Endothelial cell of umbilical vein (primary cell): ENCODE measurements around the gene CTSF. TPM values are rescaled to one million over a fixed set of nuclear protein-coding genes. Genes with fewer than 3 reads are reported as not detected.
"Not testable (repeated sequence)": the region's sequence is repeated elsewhere in the genome, so short reads cannot be mapped to it uniquely, and the experiment has no call there.

Source experiments
- BruUV-seq: library from RNA; stranded (reverse); fragments of 400-500 nt; replicated peaks from 2 replicates; lab custom pipeline; 2021; lab: Mats Ljungman, UMichigan
- CTCF ChIA-PET: fragments of 300-600, 350-600 bp; sonication (Branson Sonifier 250); formaldehyde crosslinking; loops from one replicate; lab custom pipeline; 2021; ENCODE audit warnings: antibody characterized with exemption, inconsistent platforms; lab: Charles Lee
- POLR2A ChIA-PET: fragments of 300-600, 350-600 bp; sonication (Branson Sonifier 250); formaldehyde crosslinking; loops from one replicate; lab custom pipeline; 2021; ENCODE audit warnings: antibody characterized with exemption, inconsistent platforms; lab: Charles Lee
- DNase-seq: peaks from one replicate; pipeline ENCODE4 v3.0.0-alpha.2; 2011; ENCODE audit warnings: low read depth, low spot score
- FAIRE-seq: peaks from 2 replicates; lab custom pipeline; 2011; peaks lifted over from hg19 to GRCh38; lab: Jason Lieb, UNC
- H2AFZ ChIP-seq: 2 replicates; pipeline ENCODE4 v1.6.0; 2012; ENCODE audit warnings: low read depth, low read length, control low read depth, inconsistent platforms
- H3K27ac ChIP-seq: 2 replicates; pipeline ENCODE4 v1.5.1; 2011; ENCODE audit warnings: low read depth, mild to moderate bottlenecking, control low read depth, low read length, moderate library complexity; ENCODE audit not compliant: insufficient read depth
- H3K27me3 ChIP-seq, 2 experiments: 2 replicates each; pipeline versions ENCODE4 v1.6.0 to v1.6.1; 2011; ENCODE audit warnings: low read length in 2 of 2, mixed read lengths in 1 of 2; ENCODE audit not compliant: control insufficient read depth in 2 of 2, insufficient read depth in 2 of 2
- H3K36me3 ChIP-seq, 2 experiments: 2 replicates in 1 of 2; 3 replicates in 1 of 2; pipeline ENCODE4 v1.5.1; 2011; ENCODE audit warnings: low read length in 2 of 2, mild to moderate bottlenecking in 1 of 2, moderate library complexity in 1 of 2; ENCODE audit not compliant: control insufficient read depth in 2 of 2, insufficient read depth in 2 of 2; ENCODE audit errors: extremely low read depth in 1 of 2
- H3K4me1 ChIP-seq: 3 replicates; pipeline ENCODE4 v1.5.1; 2011; ENCODE audit warnings: mild to moderate bottlenecking, low read length; ENCODE audit not compliant: control insufficient read depth, insufficient read depth; ENCODE audit errors: extremely low read depth
- H3K4me2 ChIP-seq: 2 replicates; pipeline ENCODE4 v1.6.1; 2011; ENCODE audit warnings: low read length, control low read depth, mixed read lengths; ENCODE audit not compliant: insufficient read depth
- H3K4me3 ChIP-seq, 3 experiments: fragments of 200-600 bp in 1 of 3; sonication (generic), shearing (Covaris generic) in 1 of 3; replicated peaks in 1 of 3; 2 replicates each; pipeline ENCODE4 v1.5.1; 2011 to 2016; ENCODE audit warnings: control low read depth in 3 of 3, low read length in 3 of 3, mild to moderate bottlenecking in 2 of 3, inconsistent platforms in 1 of 3, low read depth in 1 of 3, moderate library complexity in 1 of 3; ENCODE audit not compliant: insufficient read depth in 1 of 3
- H3K79me2 ChIP-seq: 2 replicates; pipeline ENCODE4 v1.6.0; 2012; ENCODE audit warnings: low read length, inconsistent platforms; ENCODE audit not compliant: control insufficient read depth, insufficient read depth
- H3K9ac ChIP-seq: replicated peaks from 2 replicates; pipeline ENCODE3; 2011; ENCODE audit warnings: low read length, control low read depth; ENCODE audit not compliant: insufficient read depth; ENCODE audit errors: extremely low read depth
- H3K9me1 ChIP-seq: replicated peaks from 3 replicates; pipeline ENCODE4 v1.6.0; 2011; ENCODE audit warnings: mild to moderate bottlenecking, low read length; ENCODE audit not compliant: control insufficient read depth, insufficient read depth; ENCODE audit errors: extremely low read depth
- H3K9me3 ChIP-seq: replicated peaks from 2 replicates; pipeline ENCODE4 v1.5.1; 2012; ENCODE audit warnings: low read length, inconsistent platforms; ENCODE audit not compliant: control insufficient read depth, insufficient read depth
- H4K20me1 ChIP-seq: replicated peaks from 2 replicates; pipeline ENCODE3; 2011; ENCODE audit warnings: mild to moderate bottlenecking, low read length; ENCODE audit not compliant: control insufficient read depth, insufficient read depth; ENCODE audit errors: extremely low read depth
- EZH2 ChIP-seq: IDR thresholded peaks from 2 replicates; pipeline ENCODE4 v1.6.1; 2012; ENCODE audit warnings: borderline replicate concordance, low read depth, mild to moderate bottlenecking, moderate library complexity, low read length, inconsistent platforms; ENCODE audit not compliant: severe bottlenecking
- FOS ChIP-seq: IDR thresholded peaks from 2 replicates; pipeline ENCODE4 v1.6.1; 2011; ENCODE audit warnings: mild to moderate bottlenecking, low read length, moderate library complexity, borderline replicate concordance; ENCODE audit not compliant: insufficient read depth
- GATA2 ChIP-seq: IDR thresholded peaks from 2 replicates; pipeline ENCODE4 v1.7.0; 2011; ENCODE audit warnings: low read depth, mild to moderate bottlenecking, moderate library complexity, mixed read lengths, low read length; ENCODE audit not compliant: insufficient read length, insufficient read depth
- JUN ChIP-seq: IDR thresholded peaks from 2 replicates; pipeline ENCODE4 v1.6.1; 2011; ENCODE audit warnings: borderline replicate concordance, low read depth; ENCODE audit not compliant: insufficient read length, insufficient read depth
- MYC ChIP-seq: IDR thresholded peaks from one replicate; pipeline ENCODE4 v1.6.1; 2011; ENCODE audit warnings: mild to moderate bottlenecking, low read depth, low read length
- POLR2A ChIP-seq: IDR thresholded peaks from 2 replicates; pipeline ENCODE4 v1.6.1; 2012; ENCODE audit warnings: low read depth, mild to moderate bottlenecking, control low read depth, low read length
- POLR2AphosphoS5 ChIP-seq: IDR thresholded peaks from 2 replicates; pipeline ENCODE4 v1.6.1; 2012; ENCODE audit warnings: low read depth, mild to moderate bottlenecking, control low read depth, low read length, moderate library complexity; ENCODE audit not compliant: insufficient read depth
- dilution Hi-C: fragments of 300-500 bp; cut with MboI; formaldehyde crosslinking; loops from one replicate; pipeline ENCODE4 v1.15.0; 2019; ENCODE audit warnings: low sequenced_read_pairs; ENCODE audit not compliant: extremely low pct_ligation_motif_present
- intact Hi-C: fragments of 100-400 bp; cut with micrococcal nuclease; formaldehyde crosslinking; loops from one replicate; pipeline ENCODE4 v1.10.0; 2022
- polyA plus RNA-seq, 4 experiments: library from polyadenylated mRNA; depleted of rRNA in 3 of 4; stranded (reverse) in 3 of 4; unstranded in 1 of 4; fragments of >200 nt; gene quantifications; 2 replicates each; pipeline versions ENCODE4 v1.2.1 to v1.2.3, GENCODE V29; 2011 to 2012; ENCODE audit warnings: missing spikeins in 1 of 4
- total RNA-seq: library from RNA; stranded (reverse); gene quantifications from 2 replicates; pipeline ENCODE4 v1.2.3, GENCODE V29; 2021
- TF ChIP-seq, protein P1 (sequence below), 2 donors: IDR thresholded peaks; 1 replicate in 1 of 2; 2 replicates in 1 of 2; pipeline ENCODE4 v1.5.1; 2011; ENCODE audit warnings: low read length in 2 of 2, mild to moderate bottlenecking in 2 of 2, moderate library complexity in 2 of 2, control low read depth in 1 of 2, inconsistent platforms in 1 of 2, low read depth in 1 of 2; ENCODE audit not compliant: insufficient read depth in 1 of 2; ENCODE audit errors: extremely low read depth in 1 of 2
- TF ChIP-seq, protein P2 (sequence below): IDR thresholded peaks from 2 replicates; pipeline ENCODE4 v1.6.1; 2011; ENCODE audit not compliant: insufficient read depth, insufficient read length

Gene CTSF
- total and polyA plus RNA-seq, 2 donors (not counting 3 experiments of a cell fraction or from before 2014, with no cell fraction given), result 14.4 to 27.7 TPM

DNA sequence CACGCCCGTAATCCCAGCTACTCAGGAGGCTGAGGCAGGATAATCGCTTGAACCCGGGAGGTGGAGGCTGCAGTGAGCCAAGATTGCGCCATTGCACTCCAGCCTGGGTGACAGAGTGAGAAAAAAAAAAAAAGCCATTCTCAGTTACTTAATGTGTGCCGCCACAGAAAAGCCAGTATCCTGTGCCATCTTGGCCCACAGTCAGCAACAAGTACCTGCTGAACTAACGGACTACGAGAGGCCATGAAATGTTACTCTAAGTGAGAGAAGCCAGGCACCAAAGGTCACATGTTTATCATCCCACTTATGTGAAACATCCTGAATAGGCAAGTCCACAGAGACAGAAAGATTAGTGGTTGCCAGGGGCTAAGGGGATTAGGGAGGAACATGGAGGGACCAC lies 27.8 kb downstream of the CTSF start:
- DNase-seq, intact Hi-C loops, FAIRE-seq, POLR2A ChIA-PET, CTCF ChIA-PET, H3K4me2 ChIP-seq, BruUV-seq, H3K4me3 ChIP-seq, H4K20me1 ChIP-seq, H3K9me3 ChIP-seq, H3K79me2 ChIP-seq, dilution Hi-C loops, H2AFZ ChIP-seq, H3K9me1 ChIP-seq, H3K27me3 ChIP-seq, H3K27ac ChIP-seq, H3K9ac ChIP-seq: not testable (repeated sequence)
- Histone ChIP-seq H3K4me1 (peaks cover 28% of the 10 kb centered on the region), H3K36me3 (peaks cover 0 to 14% of the 10 kb centered on the region in 2 experiments)

DNA sequence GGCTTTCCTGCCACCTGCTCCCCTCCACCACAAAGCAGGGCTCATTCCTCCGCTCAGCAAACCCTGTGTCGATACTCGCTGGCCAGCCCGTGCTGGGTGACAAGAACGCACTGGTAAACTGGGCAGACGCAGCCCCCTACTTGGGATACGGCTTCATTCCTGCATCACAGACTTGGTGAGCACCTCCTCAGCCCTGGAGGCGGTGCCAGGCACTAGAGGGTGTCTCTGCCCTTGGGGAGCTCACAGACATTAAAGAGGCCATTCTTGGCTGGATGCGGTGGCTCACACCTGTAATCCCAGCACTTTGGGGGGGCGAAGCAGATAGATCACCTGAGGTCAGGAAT lies 28.6 kb downstream of the CTSF start:
- no TSS peak for BruUV-seq
- Histone ChIP-seq H4K20me1 (no peaks in the 10 kb centered on the region), H3K27me3 (no peaks in the 10 kb centered on the region), H2AFZ (no peak overlapping the region), H3K4me1 (peaks cover 22% of the 10 kb centered on the region), H3K9me3 (no peaks in the 10 kb centered on the region), H3K9ac (no peak overlapping the region), H3K4me2 (no peak overlapping the region), H3K9me1 (no peaks in the 10 kb centered on the region), H3K4me3 (no peak overlapping the region), H3K36me3 (peaks cover 0 to 14% of the 10 kb centered on the region in 2 experiments), H3K27ac (no peak overlapping the region), H3K79me2 (no peaks in the 10 kb centered on the region)
- TF ChIP-seq FOS (no peak), GATA2 (no peak), MYC (no peak), JUN (no peak), POLR2A (no peak), EZH2 (no peak), POLR2AphosphoS5 (no peak)
- TF ChIP-seq, protein P1, sequence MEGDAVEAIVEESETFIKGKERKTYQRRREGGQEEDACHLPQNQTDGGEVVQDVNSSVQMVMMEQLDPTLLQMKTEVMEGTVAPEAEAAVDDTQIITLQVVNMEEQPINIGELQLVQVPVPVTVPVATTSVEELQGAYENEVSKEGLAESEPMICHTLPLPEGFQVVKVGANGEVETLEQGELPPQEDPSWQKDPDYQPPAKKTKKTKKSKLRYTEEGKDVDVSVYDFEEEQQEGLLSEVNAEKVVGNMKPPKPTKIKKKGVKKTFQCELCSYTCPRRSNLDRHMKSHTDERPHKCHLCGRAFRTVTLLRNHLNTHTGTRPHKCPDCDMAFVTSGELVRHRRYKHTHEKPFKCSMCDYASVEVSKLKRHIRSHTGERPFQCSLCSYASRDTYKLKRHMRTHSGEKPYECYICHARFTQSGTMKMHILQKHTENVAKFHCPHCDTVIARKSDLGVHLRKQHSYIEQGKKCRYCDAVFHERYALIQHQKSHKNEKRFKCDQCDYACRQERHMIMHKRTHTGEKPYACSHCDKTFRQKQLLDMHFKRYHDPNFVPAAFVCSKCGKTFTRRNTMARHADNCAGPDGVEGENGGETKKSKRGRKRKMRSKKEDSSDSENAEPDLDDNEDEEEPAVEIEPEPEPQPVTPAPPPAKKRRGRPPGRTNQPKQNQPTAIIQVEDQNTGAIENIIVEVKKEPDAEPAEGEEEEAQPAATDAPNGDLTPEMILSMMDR (IDR thresholded peaks at IDR 0.05; ENCODE audit: extremely low read depth in 1 of 2, insufficient read depth in 1 of 2, low read depth in 1 of 2, low read length in 2 of 2), result no peak
- TF ChIP-seq, protein P2, sequence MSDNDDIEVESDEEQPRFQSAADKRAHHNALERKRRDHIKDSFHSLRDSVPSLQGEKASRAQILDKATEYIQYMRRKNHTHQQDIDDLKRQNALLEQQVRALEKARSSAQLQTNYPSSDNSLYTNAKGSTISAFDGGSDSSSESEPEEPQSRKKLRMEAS, result no peak
- no peak for DNase-seq
- intact Hi-C loops (no loop called here), dilution Hi-C loops (no loop called here)
- CTCF ChIA-PET, result no interaction called here
- POLR2A ChIA-PET, result no interaction called here
- no peak for FAIRE-seq
